Astrocyte (in vitro differentiated cells and primary cell): ENCODE measurements around the gene LRRC47.
"Not testable (repeated sequence)": the region's sequence is repeated elsewhere in the genome, so short reads cannot be mapped to it uniquely, and the experiment has no call there.

Experiments used
- CTCF ChIP-seq: IDR thresholded peaks from 2 replicates; pipeline ENCODE4 v1.5.1; 2011; ENCODE audit warnings: low read depth, mild to moderate bottlenecking, inconsistent platforms, low read length, moderate library complexity; ENCODE audit not compliant: insufficient read depth
- EZH2 ChIP-seq: IDR thresholded peaks from 2 replicates; pipeline ENCODE4 v1.6.1; 2012; ENCODE audit warnings: mild to moderate bottlenecking, low read length, inconsistent platforms; ENCODE audit not compliant: insufficient read depth

GRCh38 chr1:3810149-3810761 lies 14.0 kb upstream of the LRRC47 start:
- not testable (repeated sequence) for TF ChIP-seq CTCF, EZH2
